ENCODE results near the gene CRNKL1. TPM values are rescaled to one million over a fixed set of nuclear protein-coding genes. Genes with fewer than 3 reads are reported as not detected.

CRNKL1 gene
- total RNA-seq, 1 experiment from 2014 or later: 44.2 TPM

DNA sequence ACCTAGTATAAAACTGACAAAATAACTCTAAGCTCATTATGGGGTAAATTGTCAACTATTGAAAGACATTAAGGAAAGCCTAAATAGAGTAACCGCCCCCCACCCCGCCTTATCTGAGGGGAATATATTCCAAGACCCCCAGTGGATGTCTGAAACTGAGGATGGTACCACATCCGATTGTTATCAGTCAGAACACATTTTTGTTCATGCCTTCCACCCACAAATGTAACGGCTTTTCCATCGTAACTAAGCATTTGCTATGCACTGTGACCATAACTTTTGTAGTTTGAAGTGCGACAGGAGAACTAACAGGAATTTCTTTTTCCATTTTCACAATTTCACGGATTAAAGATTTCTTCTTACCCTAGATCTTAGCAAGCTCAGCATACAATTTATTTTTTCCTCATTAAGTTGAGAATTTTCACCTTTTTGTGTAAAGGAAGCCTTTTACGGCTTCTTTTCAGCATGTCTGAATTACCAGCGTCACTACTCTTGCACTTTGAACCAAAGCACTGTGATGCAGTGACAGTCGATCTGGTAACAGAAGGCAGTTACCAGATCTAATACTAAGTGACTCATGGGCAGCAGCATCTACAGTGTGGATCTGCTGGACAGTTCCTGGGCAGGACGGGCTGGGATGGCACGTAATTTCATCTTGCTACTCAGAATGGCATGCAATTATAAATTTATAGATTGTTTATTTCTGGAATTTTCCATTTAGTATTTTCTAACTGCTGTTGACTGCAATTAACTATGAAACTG lies 11.9 kb upstream of the CRNKL1 start:
- peak; percentile 46 for DNase-seq (ENCODE audit: low read depth)

GRCh38 chr20:20060234-20060998 lies 8.2 kb upstream of the CRNKL1 start:
- no peak for DNase-seq (ENCODE audit: low read depth)

DNA sequence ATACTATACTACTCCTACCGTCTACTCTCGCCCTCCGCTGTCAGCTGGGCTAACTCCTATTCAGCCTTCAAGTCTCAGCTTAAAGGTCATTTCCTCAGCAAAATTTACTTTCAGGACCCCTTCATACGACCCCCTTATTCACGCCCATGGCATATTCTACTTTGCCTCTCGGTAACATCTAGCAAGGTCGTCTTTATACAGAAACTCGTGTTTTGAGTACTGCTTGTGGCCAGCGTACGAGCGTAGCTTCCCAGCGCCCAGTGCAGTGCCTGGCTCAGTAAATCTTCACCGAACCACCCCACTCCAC lies 546 bp downstream of the CRNKL1 start:
- DNase-seq (ENCODE audit: low read depth): no peak

DNA sequence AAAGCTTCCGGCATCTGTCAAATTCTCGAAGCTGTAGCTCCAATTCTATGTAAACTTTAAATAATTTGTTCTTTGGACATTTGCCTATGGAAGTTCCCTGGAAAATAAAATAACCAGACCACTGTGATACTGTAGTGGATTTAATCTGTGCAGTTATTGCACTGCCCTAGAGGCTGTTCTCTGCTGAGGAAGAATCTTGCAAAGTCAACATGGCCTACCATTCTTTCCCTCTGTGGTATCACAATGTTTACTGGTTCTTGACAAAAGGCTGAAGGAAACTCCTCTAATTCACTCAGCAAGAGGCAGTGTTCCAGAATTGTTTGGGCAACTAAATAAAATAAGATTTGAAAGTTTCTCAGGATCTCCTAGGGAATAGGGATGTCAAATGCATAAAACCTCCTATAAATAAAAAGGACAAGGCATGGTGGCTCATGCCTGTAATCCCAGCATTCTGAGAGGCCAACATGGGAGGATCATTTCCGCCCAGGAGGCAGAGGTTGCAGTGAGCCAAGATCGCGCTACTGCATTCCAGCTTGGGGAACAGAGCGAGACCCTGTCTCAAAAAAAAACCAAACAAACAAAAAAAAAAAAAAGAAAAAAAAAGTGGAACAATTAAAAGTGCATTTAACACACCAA lies 12.4 kb downstream of the CRNKL1 start:
- DNase-seq (ENCODE audit: low read depth): no peak

DNA sequence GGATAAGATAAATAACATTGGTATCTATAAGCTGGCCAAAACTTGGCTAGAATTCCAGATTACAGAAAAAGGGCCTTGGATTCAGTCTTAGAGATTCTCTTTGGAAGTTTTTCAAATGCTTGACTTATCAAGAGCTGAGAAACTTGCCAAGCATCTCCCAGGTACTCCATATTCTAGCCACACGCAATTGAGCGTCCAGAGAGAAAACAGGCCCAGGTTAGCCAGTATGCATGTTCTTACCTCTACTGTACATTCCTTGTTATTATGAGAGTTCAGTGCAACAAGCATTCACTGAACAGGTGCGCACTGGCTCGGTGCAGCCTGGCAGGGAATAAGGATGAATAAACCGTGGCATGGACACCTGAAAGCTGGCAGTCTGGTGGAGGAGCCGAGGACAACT lies 13.7 kb downstream of the CRNKL1 start:
- peak; percentile 11 for DNase-seq (ENCODE audit: low read depth)

DNA sequence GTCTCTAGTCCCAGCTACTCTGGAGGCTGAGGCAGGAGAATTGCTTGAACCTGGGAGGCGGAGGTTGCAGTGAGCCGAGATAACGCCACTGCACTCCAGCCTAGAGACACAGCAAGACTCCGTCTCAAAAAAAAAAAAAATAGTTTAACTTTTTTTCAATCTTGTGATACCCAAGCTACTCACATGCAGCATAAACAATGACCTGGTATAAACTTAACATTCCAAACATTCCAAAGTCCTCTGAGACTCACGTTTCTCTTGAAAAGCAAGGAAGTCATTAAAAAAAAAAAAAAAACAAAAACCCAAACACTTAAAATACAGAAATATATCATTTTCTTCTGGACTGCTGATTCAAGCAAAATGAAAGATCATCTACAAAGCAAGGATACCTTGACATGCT lies 14.3 kb downstream of the CRNKL1 start:
- DNase-seq (ENCODE audit: low read depth): peak; percentile 87

DNA sequence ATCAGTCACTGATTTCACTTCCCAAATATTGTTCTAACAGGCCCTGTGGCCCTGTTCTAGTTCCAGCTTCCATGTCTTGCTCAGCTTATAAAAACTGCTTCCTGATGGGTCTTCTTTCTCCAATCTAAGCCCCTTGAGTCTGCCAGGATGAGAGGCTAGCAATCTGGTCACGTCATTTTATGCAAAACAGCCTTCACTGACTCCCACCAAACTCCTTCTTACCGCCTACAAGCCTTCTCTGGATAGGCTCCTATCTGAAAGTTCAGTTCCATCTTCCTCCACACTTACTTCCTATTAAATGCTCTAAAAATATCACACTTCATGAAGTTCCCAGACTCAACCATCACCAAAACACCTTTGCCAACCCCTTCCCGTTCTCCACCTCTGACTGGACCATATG lies 15.5 kb downstream of the CRNKL1 start:
- DNase-seq (ENCODE audit: low read depth): no peak

GRCh38 chr20:20034486-20034885 lies 17.8 kb downstream of the CRNKL1 start:
- DNase-seq (ENCODE audit: low read depth): peak; percentile 30

GRCh38 chr20:20031790-20032189 lies 20.5 kb downstream of the CRNKL1 start:
- no peak for DNase-seq (ENCODE audit: low read depth)

DNA sequence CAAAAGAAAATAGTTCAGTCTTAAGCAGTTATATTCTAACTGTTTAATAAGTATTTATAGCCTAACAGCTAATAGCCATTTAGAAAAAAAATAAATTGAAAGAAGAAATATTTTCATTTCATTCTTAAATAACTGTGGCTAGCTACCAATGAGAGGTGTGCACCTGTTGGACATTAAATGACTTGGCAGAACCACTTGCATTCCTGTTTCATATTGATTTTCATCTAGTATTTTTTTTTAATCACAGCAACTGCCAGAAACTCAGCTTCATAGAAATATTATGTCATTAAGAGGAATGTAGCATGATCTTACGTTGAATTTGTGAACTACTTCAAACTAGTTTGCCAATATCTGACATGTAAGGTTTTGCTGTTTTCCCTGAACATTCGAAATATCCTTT lies 25.0 kb downstream of the CRNKL1 start:
- no peak for DNase-seq (ENCODE audit: low read depth)

- peak; percentile 27 for DNase-seq (ENCODE audit: low read depth)
Observed at GRCh38 chr20:20024942-20025341, 27.3 kb downstream of the CRNKL1 start.

DNA sequence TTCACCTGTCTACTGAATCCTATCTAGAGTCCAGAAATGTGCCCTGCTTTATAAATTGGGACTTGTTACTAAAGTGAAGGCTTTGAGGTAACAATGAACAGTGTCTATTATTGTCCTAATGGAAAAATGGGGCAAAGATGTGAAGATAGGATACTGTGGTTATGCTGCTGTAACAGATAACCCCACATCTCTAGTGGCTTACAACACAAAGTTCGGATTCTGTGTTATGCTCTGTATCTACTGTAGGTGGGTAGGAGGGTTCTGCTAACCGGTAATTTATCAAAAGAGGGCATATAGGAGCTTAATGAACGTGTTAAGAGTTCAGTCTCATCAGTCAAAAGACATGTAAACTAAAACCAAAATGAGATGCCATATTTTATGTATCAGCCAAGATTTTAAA lies 28.9 kb downstream of the CRNKL1 start:
- DNase-seq (ENCODE audit: low read depth): no peak

DNA sequence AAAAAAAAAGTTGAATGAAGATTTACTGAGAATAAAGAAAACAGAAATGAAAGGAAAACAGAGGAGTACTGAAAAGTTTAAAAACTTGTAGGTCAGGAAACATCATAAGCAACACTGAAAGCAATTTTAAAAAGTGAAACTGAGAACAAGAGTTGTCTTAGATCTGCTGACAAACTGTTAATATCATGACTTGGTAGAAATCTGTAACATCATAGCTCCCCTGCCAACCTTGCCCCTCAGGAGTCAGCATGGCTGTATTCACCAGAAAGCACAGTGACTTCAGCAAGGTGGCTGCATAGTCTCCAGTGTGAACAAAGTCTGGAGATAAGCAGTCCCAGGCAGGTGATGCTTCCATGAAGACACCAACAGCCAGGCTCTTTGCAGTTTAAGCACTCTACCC lies 29.8 kb downstream of the CRNKL1 start:
- no peak for DNase-seq (ENCODE audit: low read depth)

GRCh38 chr20:20021835-20022234 lies 30.4 kb downstream of the CRNKL1 start:
- no peak for DNase-seq (ENCODE audit: low read depth)

- no peak for DNase-seq (ENCODE audit: low read depth)
Observed at GRCh38 chr20:20020908-20021307, 31.4 kb downstream of the CRNKL1 start.

DNA sequence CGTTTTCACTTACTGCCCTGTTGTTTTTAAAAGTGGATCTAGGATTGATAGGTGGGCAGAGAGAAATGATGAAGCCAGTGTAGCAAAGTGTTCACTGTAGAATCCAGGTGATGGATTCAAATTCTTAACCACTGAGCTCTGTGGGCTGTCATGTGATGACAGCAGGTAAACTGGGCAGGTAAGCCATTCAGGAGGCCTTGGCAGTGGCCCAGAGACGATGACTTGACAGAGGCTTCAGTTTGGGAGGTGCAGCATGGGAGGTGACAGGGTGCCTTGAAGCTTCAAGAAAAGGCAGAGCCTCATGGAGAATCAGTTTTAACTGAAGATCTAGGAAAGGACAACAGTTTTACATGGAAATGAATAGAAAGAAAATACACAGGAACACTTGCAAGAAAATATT lies 33.1 kb downstream of the CRNKL1 start:
- no peak for DNase-seq (ENCODE audit: low read depth)

DNA sequence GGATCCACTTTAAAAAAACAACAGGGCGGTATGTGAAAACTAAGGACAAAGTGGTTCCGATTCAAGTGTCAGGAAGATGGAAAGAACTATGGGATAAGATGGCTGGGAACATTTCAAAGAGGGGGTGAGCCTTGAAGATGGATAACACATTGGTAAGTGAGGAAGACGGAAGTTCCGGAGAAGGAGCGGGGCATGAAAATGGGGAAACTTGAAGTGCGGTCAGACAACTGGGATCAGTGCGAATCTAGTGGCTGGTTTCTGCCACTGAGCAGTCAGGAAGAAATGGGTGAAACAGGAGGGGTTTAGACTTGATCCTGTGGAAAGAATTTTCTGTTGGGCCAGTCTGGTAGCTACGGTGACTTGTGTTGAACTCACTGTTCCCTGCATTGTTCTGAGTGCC lies 33.9 kb downstream of the CRNKL1 start:
- no peak for DNase-seq (ENCODE audit: low read depth)

GRCh38 chr20:20017844-20018185 lies 34.5 kb downstream of the CRNKL1 start:
- DNase-seq (ENCODE audit: low read depth): peak; percentile 27

DNA sequence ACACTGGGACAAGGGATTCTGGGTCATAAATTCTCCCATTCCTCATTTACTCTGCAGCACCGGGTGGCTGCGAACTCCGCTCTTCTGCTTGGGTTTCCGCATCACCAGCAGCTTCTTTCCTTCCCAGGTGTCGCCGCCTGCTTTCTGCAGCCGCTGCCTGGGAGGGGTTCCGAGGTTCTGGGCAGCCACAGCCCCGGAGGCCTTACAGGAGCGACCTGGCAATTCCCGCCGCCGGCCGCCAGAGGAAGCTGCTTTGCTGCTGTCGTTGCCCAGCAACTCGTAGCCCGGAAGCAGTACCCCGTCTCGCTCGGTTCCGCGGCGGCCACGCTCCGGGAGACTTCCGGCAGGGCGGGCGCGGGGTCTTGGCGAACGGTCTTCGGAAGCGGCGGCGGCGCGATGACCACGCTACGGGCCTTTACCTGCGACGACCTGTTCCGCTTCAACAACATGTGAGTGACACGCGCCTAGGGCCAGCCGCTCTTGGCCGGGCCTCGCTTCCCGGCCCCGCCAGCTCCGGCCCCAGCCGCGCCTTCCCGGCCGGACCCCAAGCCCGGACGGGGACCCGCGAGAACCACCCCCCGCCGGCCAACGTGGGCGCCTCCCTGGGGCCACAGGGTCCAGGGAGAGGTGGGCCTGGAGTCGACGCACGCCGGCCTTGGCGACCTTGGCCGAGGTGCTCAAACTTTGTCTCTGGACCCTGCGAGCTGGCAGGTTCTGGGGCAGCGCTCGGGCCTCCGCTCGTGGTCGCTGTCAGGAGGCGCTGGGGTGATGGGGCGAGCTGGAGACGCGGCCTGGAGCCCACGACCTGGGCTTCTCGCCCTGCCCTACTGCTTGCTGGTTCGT lies 35.0 kb downstream of the CRNKL1 start, which contains the start of gene NAA20:
NAA20 (plus strand) TSS at position 362 of the 843 bp plus-strand sequence; CDS start at position 397, 35 bp downstream.
- DNase-seq (ENCODE audit: low read depth): peak; percentile 95

GRCh38 chr20:20014659-20015058 lies 37.6 kb downstream of the CRNKL1 start:
- no peak for DNase-seq (ENCODE audit: low read depth)

- no peak for DNase-seq (ENCODE audit: low read depth)
Observed at GRCh38 chr20:20012541-20012940, 39.7 kb downstream of the CRNKL1 start.

All from M059J (cell line).